H9 (cell line): ENCODE results near the gene BTLA. TPM values are rescaled to one million over a fixed set of nuclear protein-coding genes. Genes with fewer than 3 reads are reported as not detected.

Source experiments
- DNase-seq: peaks from one replicate; pipeline ENCODE4 v3.0.0-alpha.2; 2017
- H2AFZ ChIP-seq: one replicate; pipeline ENCODE4 v1.6.1; 2013; ENCODE audit warnings: mild to moderate bottlenecking, low read length, control low read depth, moderate library complexity
- H2AK5ac ChIP-seq: 2 replicates; pipeline ENCODE4 v1.6.1; 2013; ENCODE audit warnings: low read length, control low read depth, mixed read lengths; ENCODE audit not compliant: insufficient read length
- H2BK120ac ChIP-seq: one replicate; pipeline ENCODE4 v1.6.1; 2013; ENCODE audit warnings: low read depth, mild to moderate bottlenecking, low read length, control low read depth, inconsistent platforms; ENCODE audit not compliant: poor library complexity, severe bottlenecking
- H2BK12ac ChIP-seq: 2 replicates; pipeline ENCODE4 v1.6.1; 2013; ENCODE audit warnings: low read length, control low read depth, mixed read lengths, low read depth; ENCODE audit not compliant: insufficient read length
- H2BK15ac ChIP-seq: 2 replicates; pipeline ENCODE4 v1.6.1; 2013; ENCODE audit warnings: low read depth, low read length, control low read depth
- H2BK20ac ChIP-seq: one replicate; pipeline ENCODE4 v1.6.1; 2013; ENCODE audit warnings: low read depth, mild to moderate bottlenecking, low read length, control low read depth, inconsistent platforms; ENCODE audit not compliant: poor library complexity, severe bottlenecking
- H2BK5ac ChIP-seq: 2 replicates; pipeline ENCODE4 v1.6.1; 2013; ENCODE audit warnings: low read length, control low read depth, mixed read lengths; ENCODE audit not compliant: insufficient read length
- H3K14ac ChIP-seq: 2 replicates; pipeline ENCODE4 v1.6.1; 2013; ENCODE audit warnings: low read length, control low read depth; ENCODE audit not compliant: insufficient read depth
- H3K18ac ChIP-seq: 2 replicates; pipeline ENCODE4 v1.6.1; 2013; ENCODE audit warnings: low read depth, mild to moderate bottlenecking, mixed read lengths, low read length, control low read depth; ENCODE audit not compliant: insufficient read length
- H3K23ac ChIP-seq: 2 replicates; pipeline ENCODE4 v1.6.1; 2013; ENCODE audit warnings: low read length, control low read depth, mixed read lengths, low read depth; ENCODE audit not compliant: insufficient read length
- H3K23me2 ChIP-seq: 2 replicates; pipeline ENCODE4 v1.6.1; 2013; ENCODE audit warnings: low read depth, mild to moderate bottlenecking, mixed read lengths, low read length, control low read depth; ENCODE audit not compliant: insufficient read length, poor library complexity, severe bottlenecking
- H3K27ac ChIP-seq: 2 replicates; pipeline ENCODE4 v1.5.1; 2013; ENCODE audit warnings: low read length, control low read depth, mixed read lengths, low read depth; ENCODE audit not compliant: insufficient read length
- H3K27me3 ChIP-seq: 2 replicates; pipeline ENCODE4 v1.6.1; 2013; ENCODE audit warnings: low read length, control low read depth, inconsistent platforms; ENCODE audit not compliant: insufficient read depth
- H3K4ac ChIP-seq: 2 replicates; pipeline ENCODE4 v1.6.1; 2013; ENCODE audit warnings: low read depth, mild to moderate bottlenecking, control low read depth, inconsistent platforms, low read length, moderate library complexity
- H3K4me1 ChIP-seq: 2 replicates; pipeline ENCODE4 v1.6.1; 2013; ENCODE audit warnings: low read length, control low read depth, inconsistent platforms; ENCODE audit not compliant: insufficient read depth
- H3K4me2 ChIP-seq: 2 replicates; pipeline ENCODE4 v1.6.1; 2013; ENCODE audit warnings: low read length, control low read depth, mixed read lengths; ENCODE audit not compliant: insufficient read length, insufficient read depth
- H3K56ac ChIP-seq: 2 replicates; pipeline ENCODE4 v1.6.1; 2013; ENCODE audit warnings: low read depth, mild to moderate bottlenecking, mixed read lengths, low read length, control low read depth; ENCODE audit not compliant: insufficient read length
- H3K79me1 ChIP-seq: 2 replicates; pipeline ENCODE4 v1.6.1; 2013; ENCODE audit warnings: low read depth, mild to moderate bottlenecking, moderate library complexity, low read length, control low read depth, inconsistent platforms; ENCODE audit not compliant: insufficient read depth, poor library complexity, severe bottlenecking
- H3K79me2 ChIP-seq: 2 replicates; pipeline ENCODE4 v1.6.1; 2013; ENCODE audit warnings: low read length, control low read depth, inconsistent platforms; ENCODE audit not compliant: insufficient read depth
- H3K9ac ChIP-seq: 2 replicates; pipeline ENCODE4 v1.6.1; 2013; ENCODE audit warnings: low read length, control low read depth, mixed read lengths; ENCODE audit not compliant: insufficient read length; ENCODE audit errors: extremely low read depth
- H3K9me3 ChIP-seq: one replicate; pipeline ENCODE4 v1.6.1; 2013; ENCODE audit warnings: low read depth, low read length, inconsistent platforms; ENCODE audit not compliant: control insufficient read depth
- H3T11ph ChIP-seq: one replicate; pipeline ENCODE4 v1.6.1; 2013; ENCODE audit warnings: mild to moderate bottlenecking, low read length, control low read depth, inconsistent platforms
- H4K20me1 ChIP-seq: one replicate; pipeline ENCODE4 v1.6.1; 2013; ENCODE audit not compliant: control insufficient read depth, insufficient read length, insufficient read depth
- H4K5ac ChIP-seq: 2 replicates; pipeline ENCODE4 v1.6.1; 2013; ENCODE audit warnings: low read depth, mild to moderate bottlenecking, mixed read lengths, low read length, control low read depth; ENCODE audit not compliant: insufficient read length
- H4K8ac ChIP-seq: replicated peaks from 2 replicates; pipeline ENCODE4 v1.6.1; 2013; ENCODE audit warnings: low read length, control low read depth, mixed read lengths, low read depth; ENCODE audit not compliant: insufficient read length
- H4K91ac ChIP-seq: 2 replicates; pipeline ENCODE4 v1.6.1; 2013; ENCODE audit warnings: low read depth, mild to moderate bottlenecking, moderate library complexity, mixed read lengths, low read length, control low read depth; ENCODE audit not compliant: insufficient read length
- H3K27ac Mint-ChIP-seq, 3 experiments: 2 replicates in 2 of 3; 3 replicates in 1 of 3; pipeline ENCODE4 v1.8.0; 2020 to 2021; ENCODE audit warnings: mixed read lengths in 3 of 3, mild to moderate bottlenecking in 1 of 3, moderate library complexity in 1 of 3
- H3K27me3 Mint-ChIP-seq: 2 replicates; pipeline ENCODE4 v1.8.0; 2021; ENCODE audit warnings: low read depth, mild to moderate bottlenecking, moderate library complexity, mixed read lengths
- H3K36me3 Mint-ChIP-seq, 3 experiments: 2 replicates in 2 of 3; 3 replicates in 1 of 3; pipeline ENCODE4 v1.8.0; 2020 to 2021; ENCODE audit warnings: low read depth in 3 of 3, mixed read lengths in 3 of 3; ENCODE audit not compliant: insufficient read depth in 1 of 3
- H3K4me1 Mint-ChIP-seq, 2 experiments: 2 replicates each; pipeline ENCODE4 v1.8.0; 2020; ENCODE audit warnings: mixed read lengths in 2 of 2
- H3K4me3 Mint-ChIP-seq, 2 experiments: 2 replicates in 1 of 2; 3 replicates in 1 of 2; pipeline ENCODE4 v1.8.0; 2020 to 2021; ENCODE audit warnings: mild to moderate bottlenecking in 2 of 2, mixed read lengths in 2 of 2, moderate library complexity in 1 of 2
- H3K9me3 Mint-ChIP-seq, 2 experiments: 2 replicates in 1 of 2; 3 replicates in 1 of 2; pipeline ENCODE4 v1.8.0; 2020; ENCODE audit warnings: mild to moderate bottlenecking in 2 of 2, mixed read lengths in 2 of 2, moderate library complexity in 1 of 2
- CTCF ChIP-seq: fragments of 200-600 bp; sonication (generic); conservative IDR thresholded peaks from 3 replicates; pipeline ENCODE4 v1.8.0; 2021; ENCODE audit warnings: antibody characterized with exemption, mild to moderate bottlenecking
- WGBS: extraction: QIAGEN DNeasy Blood & Tissue Kit; methylation state at CpG from one replicate; pipeline ENCODE4 v1.1.7; 2013; ENCODE audit warnings: missing lambda C conversion rate, low lambda C conversion rate, mixed read lengths; ENCODE audit not compliant: insufficient read length; ENCODE audit errors: extremely low coverage; 5-methylcytosine and 5-hydroxymethylcytosine counted together
- total RNA-seq: library from RNA; stranded (reverse); gene quantifications from 2 replicates; pipeline ENCODE4 v1.2.1, GENCODE V29; 2021

Gene BTLA
- total RNA-seq, 1 experiment from 2014 or later: not detected

- no peak overlapping the region for H3K9ac ChIP-seq
- Mint-ChIP-seq H3K4me3 (no peak overlapping the region), H3K27me3 (no peaks in the 10 kb centered on the region), H3K36me3 (no peaks in the 10 kb centered on the region; a peak in 1 of 7 replicates), H3K9me3 (no peaks in the 10 kb centered on the region), H3K27ac (no peak overlapping the region), H3K4me1 (no peaks in the 10 kb centered on the region; a peak in 1 of 4 replicates)
- no peaks in the 10 kb centered on the region for H3K79me2 ChIP-seq
- H3K9me3 ChIP-seq: no peaks in the 10 kb centered on the region
- no peak overlapping the region for H2BK15ac ChIP-seq
- H2AK5ac ChIP-seq: no peak overlapping the region
- no peak overlapping the region for H2AFZ ChIP-seq
- no peak overlapping the region for H2BK120ac ChIP-seq
- H3K4ac ChIP-seq: no peak overlapping the region
- H3K14ac ChIP-seq: no peak overlapping the region
- H3K4me2 ChIP-seq: no peak overlapping the region
- H3K18ac ChIP-seq: no peak overlapping the region
- H3K79me1 ChIP-seq: no peaks in the 10 kb centered on the region
- no peak overlapping the region for H2BK12ac ChIP-seq
- TF ChIP-seq CTCF: no peak
- no CpG with 5 or more reads among the region's 1 CpG for WGBS
- H3K27me3 ChIP-seq: no peaks in the 10 kb centered on the region
- no peak overlapping the region for H4K8ac ChIP-seq
- H3K27ac ChIP-seq: no peak overlapping the region
- H3K56ac ChIP-seq: no peak overlapping the region
- DNase-seq: no peak
- H4K20me1 ChIP-seq: no peaks in the 10 kb centered on the region
- no peaks in the 10 kb centered on the region for H3K23me2 ChIP-seq
- H4K5ac ChIP-seq: no peak overlapping the region
- H3T11ph ChIP-seq: no peak overlapping the region
- no peaks in the 10 kb centered on the region for H3K4me1 ChIP-seq
- no peak overlapping the region for H2BK5ac ChIP-seq
- H4K91ac ChIP-seq: no peak overlapping the region
- H2BK20ac ChIP-seq: no peak overlapping the region
- no peak overlapping the region for H3K23ac ChIP-seq
Measured at GRCh38 chr3:112459750-112460149, 39.5 kb downstream of the BTLA start.
